Measurements from ENCODE around the gene FOXK2. TPM values are rescaled to one million over a fixed set of nuclear protein-coding genes. Genes with fewer than 3 reads are reported as not detected.

FOXK2 gene
- total RNA-seq, 3 donors from 2014 or later (not counting 1 experiment from before 2014, with no cell fraction given) = 42.5 to 50.0 (median 46.4) TPM

GRCh38 chr17:82492643-82493225 is 26.8 kb upstream of the FOXK2 start:
- no peak overlapping the region for H3K4me3 ChIP-seq (ENCODE audit: low read length)
- no peak for DNase-seq
- H3K9me3 ChIP-seq (ENCODE audit: control insufficient read depth, insufficient read depth, low read length) = no peaks in the 10 kb centered on the region
- no peaks in the 10 kb centered on the region for H3K9me3 Mint-ChIP-seq
- no peaks in the 10 kb centered on the region for H3K27me3 Mint-ChIP-seq (ENCODE audit: low read depth in 2 of 2)
- no peak for ATAC-seq
- TF ChIP-seq CTCF (IDR thresholded peaks at IDR 0.05) = no peak
- H3K4me1 ChIP-seq (ENCODE audit: control insufficient read depth, insufficient read depth, low read length) = peaks cover 26% of the 10 kb centered on the region
- H3K36me3 ChIP-seq (ENCODE audit: control insufficient read depth, insufficient read depth, low read length) = peaks cover 10% of the 10 kb centered on the region
- H3K4me1 Mint-ChIP-seq = peaks cover 16 to 35% of the 10 kb centered on the region in 2 donors
- 93% methylated on average over 13 of the region's 13 CpGs for WGBS (ENCODE audit: insufficient coverage)
- intact Hi-C loops (cut with micrococcal nuclease) = no loop called here
- H3K27ac ChIP-seq (ENCODE audit: low read length) = no peak overlapping the region
- H3K4me3 Mint-ChIP-seq = no peak overlapping the region
- no peak overlapping the region for H3K27ac Mint-ChIP-seq
- H3K36me3 Mint-ChIP-seq = no peaks in the 10 kb centered on the region
- H3K27me3 ChIP-seq (ENCODE audit: control insufficient read depth, insufficient read depth, low read length) = no peaks in the 10 kb centered on the region

GRCh38 chr17:82493226-82493781 is 26.2 kb upstream of the FOXK2 start:
- 91% methylated on average over 12 of the region's 12 CpGs for WGBS (ENCODE audit: insufficient coverage)
- peak overlapping the region; percentile 87 to 93 for H3K27ac Mint-ChIP-seq
- TF ChIP-seq CTCF (IDR thresholded peaks at IDR 0.05) = no peak

GRCh38 chr17:82494236-82495055 is 25.1 kb upstream of the FOXK2 start:
- Mint-ChIP-seq H3K36me3 (no peaks in the 10 kb centered on the region), H3K27ac (peak overlapping the region; percentile 87 to 93), H3K27me3 (ENCODE audit: low read depth in 2 of 2) (no peaks in the 10 kb centered on the region), H3K9me3 (no peaks in the 10 kb centered on the region), H3K4me1 (peaks cover 21 to 46% of the 10 kb centered on the region in 2 donors), H3K4me3 (peak overlapping the region; percentile 74)
- peak; percentile 89 for TF ChIP-seq CTCF (IDR thresholded peaks at IDR 0.05)
- intact Hi-C loops (cut with micrococcal nuclease) = loop anchor here (1.0 kb wide), 1 partner anchor 142 kb away; no protein-coding TSS in a partner anchor
- H3K27ac ChIP-seq (ENCODE audit: low read length) = peak overlapping the region; percentile 50
- no peaks in the 10 kb centered on the region for H3K9me3 ChIP-seq (ENCODE audit: control insufficient read depth, insufficient read depth, low read length)
- H3K27me3 ChIP-seq (ENCODE audit: control insufficient read depth, insufficient read depth, low read length) = no peaks in the 10 kb centered on the region
- no peaks in the 10 kb centered on the region for H3K36me3 ChIP-seq (ENCODE audit: control insufficient read depth, insufficient read depth, low read length)
- peak; percentile 92 to 93 for DNase-seq
- H3K4me1 ChIP-seq (ENCODE audit: control insufficient read depth, insufficient read depth, low read length) = peaks cover 41% of the 10 kb centered on the region
- peak; percentile 72 to 87 (median 85) for ATAC-seq
- 16% methylated on average over 17 of the region's 17 CpGs for WGBS (ENCODE audit: insufficient coverage)
- no peak overlapping the region for H3K4me3 ChIP-seq (ENCODE audit: low read length)

More at GRCh38 chr17:82493226-82493781, 26.2 kb upstream of the FOXK2 start:
- Histone ChIP-seq H3K4me3 (ENCODE audit: low read length) (no peak overlapping the region), H3K36me3 (ENCODE audit: control insufficient read depth, insufficient read depth, low read length) (peaks cover 5% of the 10 kb centered on the region), H3K4me1 (ENCODE audit: control insufficient read depth, insufficient read depth, low read length) (peaks cover 32% of the 10 kb centered on the region), H3K9me3 (ENCODE audit: control insufficient read depth, insufficient read depth, low read length) (no peaks in the 10 kb centered on the region), H3K27me3 (ENCODE audit: control insufficient read depth, insufficient read depth, low read length) (no peaks in the 10 kb centered on the region), H3K27ac (ENCODE audit: low read length) (no peak overlapping the region)
- H3K27me3 Mint-ChIP-seq (ENCODE audit: low read depth in 2 of 2) = no peaks in the 10 kb centered on the region
- H3K36me3 Mint-ChIP-seq = no peaks in the 10 kb centered on the region
- intact Hi-C loops (cut with micrococcal nuclease) = no loop called here
- no peaks in the 10 kb centered on the region for H3K9me3 Mint-ChIP-seq
- H3K4me3 Mint-ChIP-seq = no peak overlapping the region
- H3K4me1 Mint-ChIP-seq = peaks cover 21 to 41% of the 10 kb centered on the region in 2 donors
- ATAC-seq = no peak
- DNase-seq = no peak

All from natural killer cell (primary cell).